Fibroblast of pulmonary artery (primary cell): ENCODE measurements around the gene DCHS1.
A peak's percentile ranks its signal among the peaks of the same experiment; 100 is the strongest.

Source experiments
- DNase-seq: peaks from one replicate; pipeline ENCODE4 v3.0.0-alpha.2; 2010; ENCODE audit warnings: low read depth
- H3K4me3 ChIP-seq: replicated peaks from 2 replicates; pipeline ENCODE4 v1.5.1; 2011; ENCODE audit warnings: low read depth, mild to moderate bottlenecking, control low read depth, low read length, moderate library complexity
- CTCF ChIP-seq: IDR thresholded peaks from 2 replicates; pipeline ENCODE4 v1.5.1; 2011; ENCODE audit warnings: mild to moderate bottlenecking, control low read depth, low read length, inconsistent platforms; ENCODE audit errors: missing control alignments

The DCHS1 gene

GRCh38 chr11:6681949-6682348 lies 26.3 kb upstream of the DCHS1 start:
- no peak for TF ChIP-seq CTCF
- DNase-seq = peak; percentile 38
- H3K4me3 ChIP-seq = peak overlapping the region; percentile 96

GRCh38 chr11:6681505-6681904 lies 25.9 kb upstream of the DCHS1 start:
- peak overlapping the region; percentile 96 for H3K4me3 ChIP-seq
- DNase-seq = no peak
- TF ChIP-seq CTCF = no peak

- H3K4me3 ChIP-seq = no peak overlapping the region
- TF ChIP-seq CTCF = no peak
- no peak for DNase-seq
Measured at GRCh38 chr11:6677018-6677417, 21.4 kb upstream of the DCHS1 start.

GRCh38 chr11:6674862-6675261 lies 19.3 kb upstream of the DCHS1 start:
- no peak for TF ChIP-seq CTCF
- no peak overlapping the region for H3K4me3 ChIP-seq
- DNase-seq = no peak

- TF ChIP-seq CTCF = no peak
- DNase-seq = no peak
- no peak overlapping the region for H3K4me3 ChIP-seq
Measured at GRCh38 chr11:6674219-6674597, 18.6 kb upstream of the DCHS1 start.

- no peak for DNase-seq
- H3K4me3 ChIP-seq = no peak overlapping the region
- no peak for TF ChIP-seq CTCF
Measured at GRCh38 chr11:6673523-6674218, 18.1 kb upstream of the DCHS1 start.

- no peak overlapping the region for H3K4me3 ChIP-seq
- no peak for TF ChIP-seq CTCF
- DNase-seq = no peak
Measured at GRCh38 chr11:6671991-6672390, 16.4 kb upstream of the DCHS1 start.
